Natural killer cell (primary cell): ENCODE data around the gene LINC01488. TPM values are rescaled to one million over a fixed set of nuclear protein-coding genes. Genes with fewer than 3 reads are reported as not detected.

ENCODE experiments used
- ATAC-seq, 3 donors: fragments of 150-1000 bp in 2 of 3; fragments of 200-7000 bp in 1 of 3; cut with Tn5 transposase; 1 replicate in 1 of 3; 2 replicates in 2 of 3; pipeline ENCODE4 v1.10.0; 2021; ENCODE audit warnings: mild to moderate bottlenecking in 2 of 3, moderate library complexity in 2 of 3
- DNase-seq, 2 donors: peaks; one replicate each; pipeline versions ENCODE4 v3.0.0 to v3.0.0-alpha.2; 2013 to 2021; ENCODE audit warnings: mixed read lengths in 1 of 2
- H3K27ac ChIP-seq: one replicate; pipeline ENCODE4 v1.5.1; 2013; ENCODE audit warnings: mild to moderate bottlenecking, low read length
- H3K27me3 ChIP-seq: one replicate; pipeline ENCODE4 v1.6.1; 2013; ENCODE audit warnings: low read length; ENCODE audit not compliant: control insufficient read depth, insufficient read depth
- H3K36me3 ChIP-seq: one replicate; pipeline ENCODE4 v1.6.1; 2013; ENCODE audit warnings: low read length; ENCODE audit not compliant: control insufficient read depth, insufficient read depth
- H3K4me1 ChIP-seq: one replicate; pipeline ENCODE4 v1.6.1; 2013; ENCODE audit warnings: low read length; ENCODE audit not compliant: control insufficient read depth, insufficient read depth
- H3K4me3 ChIP-seq: one replicate; pipeline ENCODE4 v1.5.1; 2013; ENCODE audit warnings: low read length
- H3K9me3 ChIP-seq: one replicate; pipeline ENCODE4 v1.6.1; 2013; ENCODE audit warnings: low read length; ENCODE audit not compliant: control insufficient read depth, insufficient read depth
- H3K27ac Mint-ChIP-seq, 2 donors: one replicate each; pipeline ENCODE4 v1.8.0; 2022; ENCODE audit warnings: mild to moderate bottlenecking in 2 of 2, mixed read lengths in 2 of 2, moderate library complexity in 1 of 2
- H3K27me3 Mint-ChIP-seq, 2 donors: one replicate each; pipeline ENCODE4 v1.8.0; 2022; ENCODE audit warnings: low read depth in 2 of 2, mixed read lengths in 2 of 2
- H3K36me3 Mint-ChIP-seq: one replicate; pipeline ENCODE4 v1.8.0; 2022; ENCODE audit warnings: mixed read lengths
- H3K4me1 Mint-ChIP-seq, 2 donors: one replicate each; pipeline ENCODE4 v1.8.0; 2022; ENCODE audit warnings: mixed read lengths in 2 of 2
- H3K4me3 Mint-ChIP-seq: one replicate; pipeline ENCODE4 v1.8.0; 2022; ENCODE audit warnings: mild to moderate bottlenecking, moderate library complexity, mixed read lengths
- H3K9me3 Mint-ChIP-seq, 2 donors: one replicate each; pipeline ENCODE4 v1.8.0; 2022; ENCODE audit warnings: mixed read lengths in 2 of 2
- WGBS: methylation state at CpG from one replicate; pipeline ENCODE4 v1.1.7; 2013; ENCODE audit warnings: missing lambda C conversion rate; ENCODE audit not compliant: insufficient coverage; 5-methylcytosine and 5-hydroxymethylcytosine counted together
- intact Hi-C: fragments of 100-400 bp; cut with micrococcal nuclease; formaldehyde crosslinking; loops from one replicate; pipeline ENCODE4 v1.14.2; 2022
- total RNA-seq, 4 donors: library from RNA; stranded (reverse); fragments of 120-200 nt in 1 of 4; gene quantifications; one replicate each; pipeline versions ENCODE4 v1.2.3 to v1.2.4, GENCODE V29; 2013 to 2022
- TF ChIP-seq, protein P1 (sequence below): fragments of 200-600 bp; IDR thresholded peaks from one replicate; pipeline ENCODE4 v1.8.0; 2022; ENCODE audit warnings: antibody characterized with exemption

Gene LINC01488
- total RNA-seq, 3 donors from 2014 or later (not counting 1 experiment from before 2014, with no cell fraction given): not detected

DNA sequence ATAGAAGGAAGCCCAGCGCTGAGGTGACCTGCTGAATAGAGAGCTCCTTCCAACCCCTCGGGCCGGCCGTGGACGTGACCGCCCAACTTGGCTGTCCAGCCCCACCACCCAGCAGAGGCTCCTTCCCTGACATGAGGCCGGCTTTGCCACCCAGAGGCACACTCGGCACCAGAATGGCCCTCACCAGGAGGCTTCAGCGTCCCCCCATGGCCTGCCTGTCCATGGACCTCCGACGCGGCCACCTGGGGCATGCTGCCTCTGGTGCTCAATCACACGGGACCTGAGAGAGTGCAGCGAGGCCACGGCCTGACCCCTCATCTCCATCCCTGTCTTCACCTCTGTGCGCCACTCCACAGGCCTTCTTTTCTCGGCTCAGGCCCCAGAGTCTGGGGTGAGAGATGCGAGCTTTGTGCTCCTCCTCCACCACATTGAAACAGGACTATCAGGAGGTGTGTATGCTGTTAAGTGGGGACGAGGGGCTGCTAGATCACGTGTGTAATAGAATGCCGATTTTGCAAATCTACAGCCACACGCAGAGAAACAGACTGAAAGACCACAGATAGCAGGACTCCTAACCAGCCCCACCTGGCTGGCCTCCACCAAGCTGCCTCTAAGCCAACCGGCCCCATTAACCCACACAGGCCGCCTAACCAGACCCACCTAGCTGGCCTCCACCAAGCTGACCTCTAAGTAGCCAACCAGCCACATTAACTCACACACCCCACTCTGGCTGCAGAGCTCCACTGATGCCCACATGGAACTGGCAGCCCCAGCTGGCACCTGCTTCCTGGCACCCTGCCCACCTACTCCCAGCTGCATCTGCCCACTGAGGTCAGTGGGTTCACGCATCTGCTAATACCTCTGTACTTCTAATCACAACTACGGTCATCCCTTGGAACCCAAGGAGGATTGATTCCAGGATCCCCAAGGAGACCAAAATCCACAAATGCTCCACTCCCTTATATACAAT lies 20.7 kb downstream of the LINC01488 start:
- intact Hi-C loops: no loop called here
- no peak overlapping the region for H3K4me3 Mint-ChIP-seq
- no peaks in the 10 kb centered on the region for H3K36me3 Mint-ChIP-seq
- 89% methylated on average over 23 of the region's 26 CpGs for WGBS
- no peaks in the 10 kb centered on the region for H3K27me3 ChIP-seq
- no peaks in the 10 kb centered on the region for H3K4me1 ChIP-seq
- H3K4me3 ChIP-seq: no peak overlapping the region
- no peaks in the 10 kb centered on the region for H3K9me3 Mint-ChIP-seq
- DNase-seq: no peak
- no peaks in the 10 kb centered on the region for H3K9me3 ChIP-seq
- peaks cover 5 to 17% of the 10 kb centered on the region in 2 donors for H3K27me3 Mint-ChIP-seq
- H3K27ac Mint-ChIP-seq: no peak overlapping the region
- H3K4me1 Mint-ChIP-seq: no peaks in the 10 kb centered on the region
- H3K36me3 ChIP-seq: no peaks in the 10 kb centered on the region
- H3K27ac ChIP-seq: no peak overlapping the region
- TF ChIP-seq, protein P1, sequence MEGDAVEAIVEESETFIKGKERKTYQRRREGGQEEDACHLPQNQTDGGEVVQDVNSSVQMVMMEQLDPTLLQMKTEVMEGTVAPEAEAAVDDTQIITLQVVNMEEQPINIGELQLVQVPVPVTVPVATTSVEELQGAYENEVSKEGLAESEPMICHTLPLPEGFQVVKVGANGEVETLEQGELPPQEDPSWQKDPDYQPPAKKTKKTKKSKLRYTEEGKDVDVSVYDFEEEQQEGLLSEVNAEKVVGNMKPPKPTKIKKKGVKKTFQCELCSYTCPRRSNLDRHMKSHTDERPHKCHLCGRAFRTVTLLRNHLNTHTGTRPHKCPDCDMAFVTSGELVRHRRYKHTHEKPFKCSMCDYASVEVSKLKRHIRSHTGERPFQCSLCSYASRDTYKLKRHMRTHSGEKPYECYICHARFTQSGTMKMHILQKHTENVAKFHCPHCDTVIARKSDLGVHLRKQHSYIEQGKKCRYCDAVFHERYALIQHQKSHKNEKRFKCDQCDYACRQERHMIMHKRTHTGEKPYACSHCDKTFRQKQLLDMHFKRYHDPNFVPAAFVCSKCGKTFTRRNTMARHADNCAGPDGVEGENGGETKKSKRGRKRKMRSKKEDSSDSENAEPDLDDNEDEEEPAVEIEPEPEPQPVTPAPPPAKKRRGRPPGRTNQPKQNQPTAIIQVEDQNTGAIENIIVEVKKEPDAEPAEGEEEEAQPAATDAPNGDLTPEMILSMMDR: no peak
- no peak for ATAC-seq

- 88% methylated on average over 9 of the region's 9 CpGs for WGBS
- peaks cover 4 to 5% of the 10 kb centered on the region in 2 donors for H3K4me1 Mint-ChIP-seq
Observed at GRCh38 chr11:69504127-69504526, 22.7 kb downstream of the LINC01488 start.

DNA sequence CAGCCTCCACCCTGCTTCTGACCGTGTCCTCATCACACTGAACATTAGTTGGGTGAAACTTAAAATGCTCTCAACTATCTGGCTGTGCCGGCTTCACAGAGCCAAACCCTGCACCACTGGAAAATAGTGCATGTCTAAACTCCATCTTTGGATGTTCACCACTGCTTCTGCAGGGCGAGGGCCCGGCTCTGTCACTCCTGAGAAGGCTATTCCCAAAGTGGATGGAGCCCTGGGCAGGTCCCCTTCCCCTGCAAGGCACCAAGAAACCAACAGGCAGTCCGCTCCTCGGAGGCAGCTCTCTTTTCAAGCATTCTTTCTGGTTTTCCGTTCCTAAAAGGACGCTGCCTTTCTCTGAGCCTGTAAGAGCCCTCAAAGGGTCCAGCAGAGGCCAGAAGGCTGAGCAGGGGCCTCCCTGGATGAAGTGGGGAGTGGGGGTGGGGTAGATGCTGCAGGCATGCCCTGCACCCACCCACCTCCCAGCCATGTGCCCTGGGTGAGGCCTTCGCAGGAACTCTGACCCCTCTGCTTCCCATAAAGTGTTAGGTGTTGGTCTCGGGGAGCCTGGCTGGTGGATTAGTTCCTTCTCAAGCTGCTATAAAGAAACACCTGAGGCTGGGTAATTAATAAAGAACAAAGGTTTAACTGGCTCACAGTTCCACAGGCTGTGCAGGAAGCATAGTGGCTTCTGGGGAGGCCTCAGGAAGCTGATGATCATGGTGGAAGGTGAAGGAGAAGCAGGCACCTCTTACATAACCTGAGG lies 23.3 kb downstream of the LINC01488 start:
- H3K9me3 ChIP-seq: no peaks in the 10 kb centered on the region
- H3K36me3 Mint-ChIP-seq: no peaks in the 10 kb centered on the region
- H3K4me1 ChIP-seq: no peaks in the 10 kb centered on the region
- 83% methylated on average over 9 of the region's 10 CpGs for WGBS
- DNase-seq (no peak), ATAC-seq (no peak)
- H3K27me3 ChIP-seq: no peaks in the 10 kb centered on the region
- TF ChIP-seq, protein P1: no peak
- no peaks in the 10 kb centered on the region for H3K9me3 Mint-ChIP-seq
- H3K4me1 Mint-ChIP-seq: peaks cover 5% of the 10 kb centered on the region in 2 donors
- H3K4me3 Mint-ChIP-seq: no peak overlapping the region
- no peak overlapping the region for H3K27ac Mint-ChIP-seq
- H3K27ac ChIP-seq: no peak overlapping the region
- no peaks in the 10 kb centered on the region for H3K36me3 ChIP-seq
- H3K27me3 Mint-ChIP-seq: peaks cover 3 to 30% of the 10 kb centered on the region in 2 donors
- H3K4me3 ChIP-seq: no peak overlapping the region
- intact Hi-C loops: no loop called here

More at GRCh38 chr11:69504127-69504526, 22.7 kb downstream of the LINC01488 start:
- Histone ChIP-seq H3K9me3 (no peaks in the 10 kb centered on the region), H3K4me3 (no peak overlapping the region), H3K36me3 (no peaks in the 10 kb centered on the region), H3K4me1 (no peaks in the 10 kb centered on the region), H3K27me3 (no peaks in the 10 kb centered on the region), H3K27ac (no peak overlapping the region)
- TF ChIP-seq, protein P1: no peak
- Mint-ChIP-seq H3K36me3 (no peaks in the 10 kb centered on the region), H3K27me3 (peaks cover 3 to 27% of the 10 kb centered on the region in 2 donors), H3K9me3 (no peaks in the 10 kb centered on the region), H3K27ac (no peak overlapping the region), H3K4me3 (no peak overlapping the region)
- ATAC-seq: peak in 1 of 3 donors; percentile 30
- no peak for DNase-seq
- intact Hi-C loops: no loop called here
